Thyroid gland (tissue), 4 donors: ENCODE results near the gene NISCH. TPM values are rescaled to one million over a fixed set of nuclear protein-coding genes. Genes with fewer than 3 reads are reported as not detected.

Experiments used
- DNase-seq, 2 donors: peaks; one replicate each; pipeline ENCODE4 v3.0.0-alpha.2; 2019
- H3K27ac ChIP-seq, 3 donors: fragments of 200-600 bp; sonication (generic); 1 replicate in 2 of 3; 2 replicates in 1 of 3; pipeline ENCODE4 v1.5.1; 2016 to 2019; ENCODE audit warnings: mild to moderate bottlenecking in 1 of 3, moderate library complexity in 1 of 3
- H3K27me3 ChIP-seq: fragments of 200-600 bp; sonication (generic); one replicate; pipeline ENCODE4 v1.5.1; 2019
- H3K36me3 ChIP-seq, 2 donors: fragments of 200-600 bp; sonication (generic); one replicate each; pipeline ENCODE4 v1.5.1; 2016 to 2019
- H3K4me1 ChIP-seq, 2 donors: fragments of 200-600 bp; sonication (generic); one replicate each; pipeline ENCODE4 v1.5.1; 2017 to 2019
- H3K4me3 ChIP-seq, 3 donors: fragments of 200-600 bp; sonication (generic); replicated peaks in 1 of 3; 1 replicate in 2 of 3; 2 replicates in 1 of 3; pipeline ENCODE4 v1.5.1; 2016; ENCODE audit warnings: mild to moderate bottlenecking in 1 of 3
- H3K9me3 ChIP-seq: fragments of 200-600 bp; sonication (generic); one replicate; pipeline ENCODE4 v1.5.1; 2017
- CTCF ChIP-seq, 6 experiments: fragments of 200-600 bp in 3 of 6; fragments of 450-650 bp in 3 of 6; sonication (generic) in 3 of 6; IDR thresholded peaks; one replicate each; pipeline ENCODE4 v1.5.1; 2016 to 2019; ENCODE audit warnings: antibody characterized with exemption in 6 of 6, mild to moderate bottlenecking in 2 of 6, inconsistent platforms in 1 of 6, moderate library complexity in 1 of 6
- POLR2A ChIP-seq, 2 donors: fragments of 450-650 bp; IDR thresholded peaks; one replicate each; pipeline ENCODE4 v1.6.1; 2017; ENCODE audit warnings: antibody characterized with exemption in 2 of 2, mild to moderate bottlenecking in 2 of 2, moderate library complexity in 1 of 2
- WGBS, 2 donors: methylation state at CpG; one replicate each; pipeline ENCODE4 v1.1.5; 2017; 5-methylcytosine and 5-hydroxymethylcytosine counted together
- intact Hi-C: fragments of 100-400 bp; cut with DNase I; formaldehyde crosslinking; loops from one replicate; pipeline ENCODE4 v1.15.1; 2023
- total RNA-seq, 4 donors: library from RNA; depleted of rRNA; stranded (reverse); fragments of >200 nt; gene quantifications; one replicate each; pipeline ENCODE4 v1.2.3, GENCODE V29; 2016

Gene NISCH
- total RNA-seq, 4 donors from 2014 or later, result 71.8 to 88.2 (median 86.2) TPM

GRCh38 chr3:52452126-52452525 lies 3.3 kb upstream of the NISCH start:
- 86 to 97% methylated on average over 5 to 6 of the region's 6 CpGs for WGBS, 2 donors
- TF ChIP-seq CTCF (IDR thresholded peaks at IDR 0.05), result no peak
- TF ChIP-seq POLR2A (IDR thresholded peaks at IDR 0.05), result no peak
- Histone ChIP-seq H3K36me3 (no peaks in the 10 kb centered on the region), H3K4me3 (no peak overlapping the region), H3K9me3 (no peaks in the 10 kb centered on the region), H3K27me3 (no peaks in the 10 kb centered on the region), H3K4me1 (peaks cover 40 to 54% of the 10 kb centered on the region in 2 donors), H3K27ac (no peak overlapping the region)
- intact Hi-C loops, result loop anchor here (10.0 kb wide), 1 partner anchor 233 kb away; the partner anchor contains the start of genes GNL3 and PBRM1
- no peak for DNase-seq

GRCh38 chr3:52452570-52453221 lies 2.7 kb upstream of the NISCH start:
- no peak for DNase-seq
- H3K27ac ChIP-seq, result no peak overlapping the region
- no peaks in the 10 kb centered on the region for H3K36me3 ChIP-seq
- TF ChIP-seq POLR2A (IDR thresholded peaks at IDR 0.05) (no peak), CTCF (IDR thresholded peaks at IDR 0.05) (no peak)
- H3K4me1 ChIP-seq, result peaks cover 42 to 57% of the 10 kb centered on the region in 2 donors
- H3K27me3 ChIP-seq, result no peaks in the 10 kb centered on the region
- WGBS, 2 donors, result 79 to 85% methylated on average over 9 of the region's 11 CpGs
- intact Hi-C loops, result loop anchor here (10.0 kb wide), 1 partner anchor 232 kb away; the partner anchor contains the start of genes GNL3 and PBRM1
- no peaks in the 10 kb centered on the region for H3K9me3 ChIP-seq
- H3K4me3 ChIP-seq, result no peak overlapping the region

GRCh38 chr3:52453496-52454249 lies 1.7 kb upstream of the NISCH start, which contains the start of gene TNNC1:
Gene TNNC1, minus strand, starts transcription at chr3:52454041. Its CDS starts 26 bp downstream, at chr3:52454015.
- intact Hi-C loops, result loop anchor here (10.0 kb wide), 1 partner anchor 231 kb away; the partner anchor contains the start of genes GNL3 and PBRM1
- TF ChIP-seq POLR2A (IDR thresholded peaks at IDR 0.05), result peak in 1 of 2 donors; percentile 56
- TF ChIP-seq CTCF (IDR thresholded peaks at IDR 0.05), result no peak
- no peaks in the 10 kb centered on the region for H3K9me3 ChIP-seq
- 57 to 65% methylated on average over 15 to 16 of the region's 16 CpGs for WGBS, 2 donors
- H3K36me3 ChIP-seq, result peaks cover under 1 to 5% of the 10 kb centered on the region in 2 donors
- H3K4me1 ChIP-seq, result peaks cover 42 to 57% of the 10 kb centered on the region in 2 donors
- peak; percentile 71 to 72 for DNase-seq
- peak within 1 kb of the TSS in 1 of 3 donors; percentile 60 for H3K4me3 ChIP-seq
- H3K27me3 ChIP-seq, result no peaks in the 10 kb centered on the region
- H3K27ac ChIP-seq, result peak within 1 kb of the TSS; percentile 91 to 98 (median 94)

GRCh38 chr3:52454250-52454937 lies 1.0 kb upstream of the NISCH start:
- Histone ChIP-seq H3K9me3 (no peaks in the 10 kb centered on the region), H3K27ac (peak overlapping the region; percentile 91 to 98 (median 94)), H3K4me1 (peaks cover 41 to 50% of the 10 kb centered on the region in 2 donors), H3K4me3 (peak overlapping the region in 1 of 3 donors; percentile 60), H3K27me3 (no peaks in the 10 kb centered on the region), H3K36me3 (peaks cover 8 to 12% of the 10 kb centered on the region in 2 donors)
- peak in 1 of 2 donors; percentile 23 for DNase-seq
- no peak for TF ChIP-seq POLR2A (IDR thresholded peaks at IDR 0.05)
- no peak for TF ChIP-seq CTCF (IDR thresholded peaks at IDR 0.05)
- 63 to 66% methylated on average over 8 of the region's 8 CpGs for WGBS, 2 donors
- intact Hi-C loops, result loop anchor here (10.0 kb wide), 1 partner anchor 230 kb away; the partner anchor contains the start of genes GNL3 and PBRM1
